Measurements from ENCODE around the gene OMP.

GRCh38 chr11:77090373-77091111, 12.1 kb upstream of the OMP start:
- no peak for TF ChIP-seq USF2 (CRISPR knock-in tag; IDR thresholded peaks at IDR 0.05)
- no peak for TF ChIP-seq CTCF (IDR thresholded peaks at IDR 0.05)
- TF ChIP-seq FOXP4 (CRISPR knock-in tag; IDR thresholded peaks at IDR 0.05), result no peak
- TF ChIP-seq RELA (CRISPR knock-in tag; IDR thresholded peaks at IDR 0.05; ENCODE audit: borderline replicate concordance), result no peak
- TF ChIP-seq JUN (CRISPR knock-in tag; IDR thresholded peaks at IDR 0.05), result no peak
- TF ChIP-seq MAX (CRISPR knock-in tag; IDR thresholded peaks at IDR 0.05), result no peak
- no peak for TF ChIP-seq MYBL2 (CRISPR knock-in tag; IDR thresholded peaks at IDR 0.05)
